NCI-H1930 (cell line): ENCODE data around the gene ADIPOR2.
"Not testable (repeated sequence)": the region's sequence is repeated elsewhere in the genome, so short reads cannot be mapped to it uniquely, and the experiment has no call there.

Experiments
- DNase-seq, 2 experiments: peaks; one replicate each; lab custom pipeline; 2025; lab: John Stamatoyannopoulos, UW

Gene ADIPOR2

DNA sequence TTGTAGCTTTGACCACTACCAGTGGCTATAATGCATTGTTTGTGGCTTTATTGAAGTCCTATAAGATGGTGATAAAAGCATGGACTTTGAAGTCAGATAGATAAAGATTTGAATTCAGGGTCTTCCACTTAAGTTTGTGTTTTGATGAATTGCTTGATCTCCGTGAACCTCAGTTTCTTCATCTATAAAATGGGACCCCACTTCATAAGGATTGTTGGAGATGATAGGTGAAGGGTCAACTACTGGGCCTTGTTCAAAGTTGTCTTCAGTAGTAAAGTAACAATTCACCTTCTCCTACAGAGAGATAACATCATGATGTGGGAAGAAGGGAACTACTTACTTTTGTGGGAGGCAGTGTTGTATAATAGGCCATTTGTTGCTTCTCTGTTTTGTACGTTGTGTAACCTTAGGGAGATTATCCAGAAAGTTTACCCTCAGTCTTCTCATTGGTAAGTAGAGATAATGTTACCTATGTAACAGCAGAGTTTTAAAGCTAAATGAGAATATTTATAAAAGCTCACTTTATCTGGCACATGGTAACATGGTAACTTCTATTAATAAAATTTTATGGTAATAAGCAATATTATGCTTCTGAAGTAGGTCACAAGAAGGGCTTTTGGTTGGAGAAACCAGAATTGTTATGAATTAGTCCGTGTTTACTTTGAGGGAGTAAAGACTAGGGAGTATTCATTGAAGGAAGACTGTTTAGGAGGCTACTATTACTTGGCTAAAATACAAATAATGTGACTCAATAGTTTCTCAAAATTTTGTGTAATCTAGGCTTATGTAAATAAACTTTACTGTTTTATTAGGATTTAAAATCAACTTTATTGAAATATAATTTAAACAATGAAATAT lies 15.1 kb downstream of the ADIPOR2 start:
- no peak for DNase-seq

DNA sequence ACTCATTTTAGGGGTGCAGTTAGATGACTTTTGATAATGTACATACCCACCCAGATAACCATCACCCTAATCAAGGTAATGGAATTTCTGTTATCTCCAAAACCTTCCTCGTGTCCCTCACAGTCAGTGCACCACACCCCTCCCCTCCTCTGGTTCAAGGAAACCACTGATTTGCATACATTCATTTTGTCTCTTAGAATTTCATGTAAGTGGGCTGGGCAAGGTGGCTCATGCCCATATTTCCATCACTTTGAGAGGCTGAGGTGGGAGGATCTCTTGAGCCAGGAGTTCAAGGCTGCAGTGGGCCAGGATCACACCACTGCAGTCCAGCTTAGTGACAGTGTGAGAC lies 15.7 kb downstream of the ADIPOR2 start:
- DNase-seq = no peak

DNA sequence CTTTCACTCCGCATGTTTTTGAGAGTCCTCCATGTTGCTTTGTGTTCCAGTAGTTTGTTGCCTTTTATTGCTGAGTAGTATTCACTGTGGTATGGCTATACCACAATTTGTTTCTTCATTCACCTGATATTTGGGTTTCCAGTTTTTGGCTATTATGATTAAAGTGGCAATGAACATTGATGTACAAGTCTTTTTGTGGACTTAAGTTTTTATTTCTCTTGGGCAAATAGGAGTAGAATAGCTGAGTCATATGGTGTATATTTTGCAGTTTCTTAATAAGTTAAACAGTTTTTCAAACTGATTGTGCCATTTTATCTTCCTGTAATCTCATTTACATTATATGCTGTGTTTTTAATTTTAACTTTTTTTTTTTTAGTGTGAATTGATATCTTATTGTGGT lies 16.2 kb downstream of the ADIPOR2 start:
- DNase-seq = no peak

DNA sequence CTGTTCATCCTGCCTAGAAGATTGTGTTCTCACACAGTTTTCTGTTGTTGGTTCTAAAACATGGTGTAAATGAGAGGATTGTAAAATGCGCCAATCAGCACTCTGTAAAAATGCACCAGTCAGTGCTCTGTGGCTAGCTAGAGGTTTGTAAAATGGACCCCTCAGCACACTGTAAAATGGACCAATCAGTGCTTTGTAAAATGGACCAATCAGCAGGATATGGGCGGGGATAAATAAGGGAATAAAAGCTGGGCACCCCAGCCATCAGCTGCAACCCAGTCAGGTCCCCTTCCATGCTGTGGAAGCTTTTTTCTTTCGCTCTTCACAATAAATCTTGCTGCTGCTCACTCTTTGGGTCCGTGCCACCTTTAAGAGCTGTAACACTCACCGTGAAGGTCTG lies 19.1 kb downstream of the ADIPOR2 start:
- not testable (repeated sequence) for DNase-seq

DNA sequence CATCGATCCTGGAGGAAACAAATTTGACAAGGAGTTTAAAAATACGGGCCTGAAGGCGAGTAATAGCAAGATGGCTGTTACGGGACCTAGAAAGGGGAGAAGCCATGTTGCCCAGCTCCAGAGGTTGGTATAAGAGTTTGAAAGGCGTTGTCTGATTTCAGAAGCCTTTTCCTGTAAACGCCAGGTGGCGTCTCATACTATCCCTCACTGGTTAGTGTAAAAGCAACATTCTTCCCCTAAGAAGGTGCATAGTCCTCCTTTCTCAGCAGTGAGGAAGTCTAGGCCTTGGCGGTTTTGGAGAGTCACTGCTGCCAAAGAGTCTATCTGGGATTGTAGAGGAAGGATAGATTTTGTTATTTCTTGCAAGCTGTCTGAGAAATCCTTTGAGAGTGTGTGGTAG lies 20.0 kb downstream of the ADIPOR2 start:
- DNase-seq = not testable (repeated sequence)

DNA sequence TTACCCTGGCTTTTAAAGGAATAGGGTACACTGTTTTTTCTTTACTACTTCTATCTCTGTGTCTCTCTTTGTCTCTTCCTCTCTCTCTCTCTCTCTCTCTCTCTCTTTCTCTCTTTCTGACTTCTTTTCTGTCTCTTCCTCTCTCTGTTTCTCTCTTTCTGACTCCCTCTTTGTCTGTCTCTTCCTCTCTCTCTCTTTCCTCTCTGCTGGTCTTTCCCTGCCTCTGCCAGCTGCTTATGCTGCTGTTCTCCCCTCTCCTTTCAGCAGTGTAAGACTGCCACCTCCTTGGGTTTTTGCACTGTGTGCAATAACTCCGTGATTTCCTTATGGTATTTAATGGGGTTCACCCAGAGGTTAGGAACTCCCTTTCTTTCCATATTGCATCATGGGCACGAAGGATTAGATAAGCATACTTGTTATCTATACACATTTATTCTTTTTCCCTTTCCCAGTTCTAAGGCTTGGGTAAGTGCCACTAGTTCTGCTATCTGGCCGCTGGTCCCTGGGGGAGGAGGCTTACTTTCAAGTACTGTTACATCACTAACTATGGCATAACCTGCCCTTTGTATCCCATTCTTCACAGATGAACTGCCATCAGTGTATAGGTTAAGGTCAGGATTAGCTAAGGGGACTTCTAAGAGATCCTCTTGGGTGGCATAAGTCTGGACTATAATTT lies 20.8 kb downstream of the ADIPOR2 start:
- not testable (repeated sequence) for DNase-seq

DNA sequence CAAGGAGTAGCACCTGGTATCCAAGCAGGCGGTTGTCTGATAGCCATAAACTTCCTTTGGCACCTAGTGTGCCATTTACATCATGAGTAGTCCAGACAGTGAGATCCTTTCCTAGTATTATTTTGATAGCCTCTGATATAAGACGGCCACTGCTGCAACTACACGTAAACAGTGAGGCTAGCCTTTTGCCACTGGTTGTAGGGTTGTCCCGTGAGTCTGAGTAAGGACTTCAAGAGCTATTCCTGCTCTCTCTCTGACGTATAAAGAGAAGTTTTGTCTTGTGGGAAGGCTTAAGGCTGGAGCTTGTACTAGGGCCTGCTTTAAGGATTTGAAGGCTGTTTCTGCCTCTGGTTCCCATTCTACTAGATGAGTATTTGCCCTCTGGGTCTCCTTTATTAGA lies 21.4 kb downstream of the ADIPOR2 start:
- DNase-seq = not testable (repeated sequence)

DNA sequence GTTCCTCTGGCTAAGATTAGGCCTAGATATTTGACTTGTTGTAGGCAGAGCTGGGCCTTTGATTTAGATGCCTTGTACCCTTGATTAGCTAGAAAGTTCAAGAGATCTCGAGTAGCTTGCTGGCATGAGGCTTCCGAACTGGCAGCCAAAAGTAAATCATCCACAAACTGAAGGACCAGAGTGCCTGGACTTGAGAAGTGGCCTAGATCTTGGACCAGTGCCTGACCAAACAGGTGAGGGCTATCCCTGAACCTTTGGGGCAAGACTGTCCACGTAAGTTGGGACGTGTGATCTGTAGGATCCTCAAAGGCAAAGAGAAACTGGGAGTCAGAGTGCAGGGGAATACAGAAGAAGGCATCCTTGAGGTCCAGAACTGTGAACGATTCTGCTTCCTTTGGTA lies 22.0 kb downstream of the ADIPOR2 start:
- not testable (repeated sequence) for DNase-seq

DNA sequence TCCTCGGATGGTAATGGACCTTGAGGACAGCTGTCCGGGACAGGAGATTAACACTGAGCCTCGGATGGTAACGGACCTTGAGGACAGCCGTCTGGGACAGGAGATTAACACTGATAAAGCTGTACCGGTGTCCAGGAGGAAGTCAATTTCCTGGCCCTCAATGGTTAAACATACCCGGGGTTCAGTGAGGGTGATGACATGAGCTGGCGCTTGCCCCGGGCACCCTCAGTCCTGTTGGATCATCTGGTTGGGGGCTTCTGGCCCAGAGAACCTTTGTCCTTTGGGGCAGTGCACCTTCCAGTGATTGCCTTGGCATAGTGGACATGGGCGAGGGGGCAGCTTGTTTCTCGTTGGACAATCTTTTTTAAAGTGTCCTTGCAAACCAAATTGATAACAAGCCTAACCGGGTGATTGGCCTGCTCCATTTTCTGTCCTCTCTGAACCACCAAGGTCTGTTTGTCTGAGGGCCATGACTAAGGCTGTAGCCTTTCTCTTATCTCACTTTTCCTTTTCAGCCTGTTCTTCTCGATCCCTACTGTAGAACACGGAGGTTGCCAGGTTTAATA lies 23.0 kb downstream of the ADIPOR2 start:
- DNase-seq = not testable (repeated sequence)

DNA sequence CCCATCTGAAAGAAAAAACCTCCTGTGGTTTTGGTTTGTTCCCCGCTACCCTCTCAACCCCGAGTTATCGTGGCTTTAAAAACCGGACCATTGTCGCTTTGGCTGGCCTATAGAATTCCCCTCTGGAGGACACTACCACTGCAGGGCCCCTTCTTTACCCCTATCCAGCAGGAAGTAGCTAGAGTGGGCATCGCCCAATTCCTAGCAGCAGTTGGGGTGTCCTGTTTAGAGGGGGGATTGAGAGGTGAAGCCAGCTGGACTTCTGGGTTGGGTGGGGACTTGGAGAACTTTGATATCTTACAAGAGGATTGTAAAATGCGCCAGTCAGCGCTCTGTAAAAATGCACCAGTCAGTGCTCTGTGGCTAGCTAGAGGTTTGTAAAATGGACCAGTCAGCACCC lies 24.6 kb downstream of the ADIPOR2 start:
- DNase-seq = not testable (repeated sequence)

DNA sequence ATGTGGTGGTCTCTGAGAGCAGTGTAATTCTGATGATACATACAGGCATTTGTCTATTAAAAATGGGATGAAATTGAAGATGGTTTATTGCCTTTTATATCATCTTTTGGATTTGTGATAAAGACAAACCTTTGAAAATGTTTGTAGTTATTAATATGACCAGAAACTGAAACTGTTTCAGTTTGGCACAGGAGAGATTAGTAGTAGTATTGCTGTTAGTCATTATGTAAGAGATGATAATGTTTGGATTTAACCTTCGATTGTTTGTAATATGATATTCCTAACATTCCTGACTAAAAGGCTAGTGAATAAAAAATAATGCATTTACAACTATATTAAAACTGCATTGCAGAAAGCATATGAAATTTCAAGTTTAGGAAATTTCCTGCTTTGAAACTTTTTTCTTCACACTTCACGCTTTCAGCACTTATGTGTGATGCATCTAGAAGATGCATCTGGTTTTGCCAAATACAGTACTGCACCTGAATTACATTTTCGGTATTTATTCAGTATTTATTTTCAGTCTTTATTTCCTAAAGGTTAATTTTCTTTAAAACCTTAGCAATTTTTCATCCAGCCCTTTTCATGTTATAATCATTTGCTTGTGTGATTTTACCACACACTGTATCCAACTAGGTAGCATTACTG lies 25.5 kb downstream of the ADIPOR2 start:
- DNase-seq = no peak

DNA sequence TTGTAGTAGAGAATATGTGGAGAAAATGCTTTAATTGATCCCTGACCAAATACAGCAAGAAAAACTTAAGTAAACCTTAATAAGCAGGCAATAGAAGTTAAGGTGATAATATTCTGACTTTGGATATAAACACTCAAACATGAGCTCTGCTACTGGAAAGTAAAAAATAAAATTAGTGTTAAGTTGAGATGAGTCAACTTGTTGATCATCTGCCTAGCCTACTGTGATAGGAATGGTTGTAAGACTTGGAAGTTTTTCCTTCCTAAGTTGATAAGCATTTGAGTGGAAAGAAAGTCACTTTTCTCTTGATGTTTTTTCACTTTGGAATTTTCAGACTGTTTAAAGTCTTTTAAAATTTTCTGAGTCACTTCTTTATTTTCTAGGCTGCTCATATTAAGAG lies 26.0 kb downstream of the ADIPOR2 start:
- no peak for DNase-seq

DNA sequence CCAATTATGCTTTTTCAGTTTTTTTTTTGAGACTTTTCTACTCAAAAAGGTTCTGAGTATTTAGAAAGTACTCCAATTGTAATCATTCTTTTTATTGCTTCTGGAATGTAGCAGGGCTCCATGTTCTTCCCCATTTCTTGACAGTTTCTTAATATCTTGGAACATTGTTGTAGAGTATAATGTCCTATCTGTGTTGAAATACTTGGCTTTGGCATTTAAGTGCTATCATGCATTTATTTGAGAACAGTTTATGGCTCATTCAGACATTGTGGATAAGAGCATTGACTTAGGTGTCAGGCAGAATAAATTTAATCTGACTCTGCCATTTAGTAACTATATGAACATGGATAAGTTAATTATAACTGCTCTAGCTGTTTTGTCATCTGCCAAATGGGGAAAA lies 28.3 kb downstream of the ADIPOR2 start:
- no peak for DNase-seq

DNA sequence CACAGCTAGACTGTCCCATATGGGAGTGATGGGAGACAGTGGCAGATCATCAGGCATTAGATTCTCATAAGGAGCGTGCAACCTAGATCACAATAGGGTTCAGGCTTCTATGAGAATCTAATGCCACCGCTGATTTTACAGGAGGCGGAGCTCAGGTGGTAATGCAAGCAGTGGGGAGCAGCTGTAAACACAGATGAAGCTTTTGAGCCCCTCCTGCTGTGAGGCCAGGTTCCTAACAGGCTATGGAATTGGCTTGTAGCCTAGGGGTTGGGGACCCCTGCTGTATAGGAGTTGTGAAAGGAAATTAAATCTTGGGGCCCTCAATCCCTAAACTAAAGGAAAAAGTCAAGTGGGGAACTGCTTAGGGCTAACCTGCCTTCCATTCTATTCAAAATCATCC lies 29.6 kb downstream of the ADIPOR2 start:
- DNase-seq = no peak

DNA sequence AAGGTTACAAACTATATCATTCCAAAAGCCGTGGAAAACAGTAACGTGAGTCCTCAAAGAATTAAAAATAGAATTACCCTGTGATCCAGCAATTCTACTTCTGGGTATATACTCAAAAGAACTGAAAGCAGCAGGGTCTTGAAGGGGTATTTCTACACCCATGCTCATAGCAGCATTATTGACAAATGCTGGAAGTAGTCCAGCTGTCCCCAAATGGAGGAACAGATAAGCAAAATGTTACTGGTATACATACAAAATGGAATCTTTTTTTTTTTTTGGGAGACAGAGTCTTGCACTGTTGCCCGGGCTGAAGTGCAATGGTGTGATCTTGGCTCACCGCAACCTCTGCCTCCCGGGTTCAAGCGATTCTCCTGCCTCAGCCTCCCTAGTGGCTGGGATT lies 32.9 kb downstream of the ADIPOR2 start:
- no peak for DNase-seq

DNA sequence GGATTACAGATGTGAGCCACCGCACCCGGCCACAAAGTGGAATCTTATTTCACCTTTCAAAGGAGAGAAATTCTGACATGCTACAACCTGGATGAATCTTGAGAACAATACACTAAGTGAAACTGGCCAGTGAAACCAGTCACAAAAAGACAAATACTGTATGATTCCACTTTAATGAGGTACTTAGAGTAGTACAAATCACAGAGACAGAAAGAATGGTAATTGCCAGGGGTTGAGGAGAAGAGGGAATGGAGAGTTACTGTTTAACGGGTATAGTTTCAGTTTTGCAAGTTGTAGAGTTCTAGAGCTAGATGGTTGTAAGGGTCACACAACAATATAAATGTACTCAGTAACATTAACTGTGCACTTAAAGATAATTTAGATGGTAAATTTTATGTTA lies 33.4 kb downstream of the ADIPOR2 start:
- DNase-seq = no peak

DNA sequence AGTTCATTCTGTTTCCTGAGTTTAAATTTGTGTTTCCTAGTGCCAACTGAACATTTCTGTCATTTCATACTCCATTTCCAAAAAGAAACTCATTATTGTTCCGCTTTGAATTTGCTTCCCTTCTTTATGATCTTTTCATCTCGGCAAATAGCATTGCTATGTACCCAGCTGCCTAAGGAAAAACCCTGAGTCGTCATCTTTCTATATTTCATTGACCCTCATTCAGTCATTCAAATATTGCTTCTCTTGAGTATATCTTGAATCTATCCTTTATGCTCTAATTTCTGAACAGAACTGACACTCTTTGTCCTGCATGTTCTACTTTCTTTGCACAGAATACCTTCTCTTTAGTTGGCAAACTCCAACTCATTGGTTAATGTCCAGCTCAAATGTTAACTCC lies 35.9 kb downstream of the ADIPOR2 start:
- no peak for DNase-seq

DNA sequence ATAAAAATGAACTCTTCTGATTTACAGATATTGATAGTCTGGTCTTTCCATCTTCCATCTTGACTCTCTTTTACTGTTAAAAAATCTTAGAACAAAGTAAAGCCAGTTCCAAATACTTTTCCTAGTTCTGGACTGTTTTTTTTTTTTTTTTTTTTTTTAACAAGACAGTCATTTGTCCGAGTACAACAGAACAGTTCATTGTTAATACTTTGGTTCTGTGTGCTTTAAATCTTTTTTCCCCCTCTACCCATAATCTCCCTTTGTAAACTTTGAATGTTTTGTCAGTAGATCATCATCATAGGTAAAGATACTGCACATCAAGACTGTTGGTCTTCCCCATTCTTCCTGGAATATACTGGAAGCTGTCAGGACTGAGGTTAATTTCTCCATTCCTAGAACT lies 38.0 kb downstream of the ADIPOR2 start:
- no peak for DNase-seq

DNA sequence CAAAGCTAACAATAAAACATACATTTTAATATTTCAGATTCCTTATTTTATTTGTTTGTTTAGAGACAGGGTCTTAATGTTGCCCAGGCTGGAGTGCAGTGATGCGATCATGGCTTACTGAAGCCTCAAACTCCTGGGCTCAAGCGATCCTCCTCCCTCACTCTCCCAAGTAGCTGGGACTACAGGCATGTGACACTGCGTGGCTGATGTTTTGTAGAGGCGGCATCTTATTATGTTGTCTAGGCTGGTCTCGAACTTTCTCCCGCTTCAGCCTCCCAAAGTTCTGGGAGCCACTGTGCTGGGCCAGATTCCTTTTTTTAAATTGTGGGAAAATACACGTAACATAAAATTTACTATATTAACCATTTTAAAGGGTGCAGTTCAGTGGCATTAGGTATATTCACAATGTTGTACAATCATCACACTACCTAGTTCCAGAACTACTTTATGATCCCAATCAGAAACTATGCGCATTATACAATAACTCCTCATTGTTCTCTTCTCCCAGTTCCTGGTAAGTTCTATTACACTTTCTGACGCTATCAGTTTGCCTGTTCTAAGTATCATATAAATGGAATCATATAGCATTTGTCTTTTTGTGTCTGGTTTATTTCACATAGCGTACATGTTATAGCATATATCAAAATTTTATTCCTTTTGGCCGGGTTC lies 40.3 kb downstream of the ADIPOR2 start:
- no peak for DNase-seq

DNA sequence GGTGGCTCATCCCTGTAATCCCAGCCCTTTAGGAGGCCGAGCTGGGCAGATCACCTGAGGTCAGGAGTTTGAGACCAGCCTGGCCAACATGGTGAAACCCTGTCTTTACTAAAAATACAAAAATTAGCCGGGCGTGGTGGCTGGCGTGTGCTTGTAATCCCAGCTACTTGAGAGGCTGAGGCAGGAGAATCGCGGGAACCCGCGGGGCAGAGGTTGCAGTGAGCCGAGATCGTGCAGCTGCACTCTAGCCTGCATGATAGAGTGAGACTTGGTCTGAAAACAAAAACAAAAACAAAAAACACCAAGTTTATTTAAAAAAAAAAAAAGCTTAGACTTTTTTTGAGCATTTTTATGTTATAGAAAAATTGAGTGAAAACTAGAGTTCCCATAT lies 40.8 kb downstream of the ADIPOR2 start:
- DNase-seq = not testable (repeated sequence)

DNA sequence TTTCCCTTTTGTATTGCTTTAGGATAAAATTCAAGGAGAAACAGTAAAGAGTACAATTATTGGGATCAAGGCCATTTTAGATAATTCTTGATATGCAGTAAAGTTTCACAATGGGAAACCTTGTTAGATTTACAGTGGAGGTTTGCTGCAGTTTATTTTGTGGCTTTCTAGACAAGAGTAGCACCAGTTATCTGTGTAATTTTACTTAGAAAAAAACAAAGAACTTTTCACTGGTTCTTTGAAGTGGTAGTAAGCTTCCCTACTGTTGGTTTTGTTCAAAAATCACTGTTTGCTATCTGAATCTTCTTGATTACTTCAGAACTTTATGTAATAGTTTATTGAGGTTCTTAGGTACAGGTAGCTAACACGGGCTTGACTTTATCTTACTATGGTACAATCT lies 42.0 kb downstream of the ADIPOR2 start:
- no peak for DNase-seq

DNA sequence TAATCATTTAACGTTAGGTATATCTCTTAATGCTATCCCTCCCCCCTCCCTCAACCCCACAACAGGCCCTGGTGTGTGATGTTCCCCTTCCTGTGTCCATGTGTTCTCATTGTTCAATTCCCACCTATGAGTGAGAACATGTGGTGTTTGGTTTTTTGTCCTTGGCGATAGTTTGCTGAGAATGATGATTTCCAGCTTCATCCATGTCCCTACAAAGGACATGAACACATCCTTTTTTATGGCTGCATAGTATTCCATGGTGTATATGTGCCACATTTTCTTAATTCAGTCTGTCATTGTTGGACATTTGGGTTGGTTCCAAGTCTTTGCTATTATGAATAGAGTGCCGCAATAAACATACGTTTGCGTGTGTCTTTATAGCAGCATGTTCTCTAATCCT lies 42.8 kb downstream of the ADIPOR2 start:
- DNase-seq = not testable (repeated sequence)
